Skeletal muscle satellite cell (primary cell): ENCODE data around the gene MYOG.

Experiments used
- H3K27me3 ChIP-seq: 2 replicates; pipeline ENCODE4 v1.7.0; 2013; ENCODE audit warnings: low read length; ENCODE audit not compliant: control insufficient read depth, insufficient read depth
- H3K36me3 ChIP-seq: 2 replicates; pipeline ENCODE4 v1.7.0; 2013; ENCODE audit warnings: mild to moderate bottlenecking, control low read depth, low read length; ENCODE audit not compliant: insufficient read depth
- H3K4me1 ChIP-seq: 2 replicates; pipeline ENCODE4 v1.7.0; 2013; ENCODE audit warnings: low read length; ENCODE audit not compliant: control insufficient read depth, insufficient read depth
- H3K4me2 ChIP-seq: 2 replicates; pipeline ENCODE4 v1.7.0; 2013; ENCODE audit warnings: mild to moderate bottlenecking, low read length
- H3K4me3 ChIP-seq: 2 replicates; pipeline ENCODE4 v1.7.0; 2013; ENCODE audit warnings: low read length
- H3K9ac ChIP-seq: 2 replicates; pipeline ENCODE4 v1.7.0; 2013; ENCODE audit warnings: mild to moderate bottlenecking, low read depth, low read length, moderate library complexity
- H3K9me3 ChIP-seq: replicated peaks from 2 replicates; pipeline ENCODE4 v1.7.0; 2013; ENCODE audit warnings: mild to moderate bottlenecking, control low read depth, low read length

Gene MYOG

GRCh38 chr1:203112475-203112874 lies 26.7 kb upstream of the MYOG start:
- H3K4me2 ChIP-seq: no peak overlapping the region
- peaks cover 4% of the 10 kb centered on the region for H3K4me1 ChIP-seq
- no peak overlapping the region for H3K9ac ChIP-seq
- H3K27me3 ChIP-seq: peaks cover 75% of the 10 kb centered on the region
- no peak overlapping the region for H3K4me3 ChIP-seq
- no peaks in the 10 kb centered on the region for H3K36me3 ChIP-seq
- no peaks in the 10 kb centered on the region for H3K9me3 ChIP-seq

- peaks cover 5% of the 10 kb centered on the region for H3K9me3 ChIP-seq
- H3K27me3 ChIP-seq: peaks cover 35% of the 10 kb centered on the region
- no peak overlapping the region for H3K9ac ChIP-seq
- H3K4me3 ChIP-seq: no peak overlapping the region
- H3K4me1 ChIP-seq: no peaks in the 10 kb centered on the region
- H3K4me2 ChIP-seq: no peak overlapping the region
- no peaks in the 10 kb centered on the region for H3K36me3 ChIP-seq
Observed at GRCh38 chr1:203104789-203105390, 19.1 kb upstream of the MYOG start.

- Histone ChIP-seq H3K9me3 (peaks cover 5% of the 10 kb centered on the region), H3K4me1 (no peaks in the 10 kb centered on the region), H3K4me3 (no peak overlapping the region), H3K4me2 (no peak overlapping the region), H3K27me3 (peaks cover 35% of the 10 kb centered on the region), H3K9ac (no peak overlapping the region), H3K36me3 (no peaks in the 10 kb centered on the region)
Observed at GRCh38 chr1:203103829-203104495, 18.1 kb upstream of the MYOG start.

GRCh38 chr1:203103216-203103615 lies 17.4 kb upstream of the MYOG start:
- Histone ChIP-seq H3K9me3 (peaks cover 5% of the 10 kb centered on the region), H3K4me2 (no peak overlapping the region), H3K9ac (no peak overlapping the region), H3K27me3 (peaks cover 34% of the 10 kb centered on the region), H3K4me1 (no peaks in the 10 kb centered on the region), H3K36me3 (no peaks in the 10 kb centered on the region), H3K4me3 (no peak overlapping the region)

- Histone ChIP-seq H3K4me3 (no peak overlapping the region), H3K9ac (no peak overlapping the region), H3K4me2 (no peak overlapping the region), H3K27me3 (peaks cover 25% of the 10 kb centered on the region), H3K36me3 (no peaks in the 10 kb centered on the region), H3K9me3 (peaks cover 5% of the 10 kb centered on the region), H3K4me1 (no peaks in the 10 kb centered on the region)
Observed at GRCh38 chr1:203101813-203102634, 16.2 kb upstream of the MYOG start.

- H3K4me1 ChIP-seq: no peaks in the 10 kb centered on the region
- H3K36me3 ChIP-seq: no peaks in the 10 kb centered on the region
- H3K4me2 ChIP-seq: no peak overlapping the region
- no peak overlapping the region for H3K9ac ChIP-seq
- no peak overlapping the region for H3K4me3 ChIP-seq
- H3K9me3 ChIP-seq: peaks cover 5% of the 10 kb centered on the region
- peaks cover 26% of the 10 kb centered on the region for H3K27me3 ChIP-seq
Observed at GRCh38 chr1:203100516-203100869, 14.7 kb upstream of the MYOG start.

GRCh38 chr1:203099805-203100515 lies 14.1 kb upstream of the MYOG start:
- H3K4me1 ChIP-seq: no peaks in the 10 kb centered on the region
- H3K36me3 ChIP-seq: no peaks in the 10 kb centered on the region
- H3K27me3 ChIP-seq: peaks cover 27% of the 10 kb centered on the region
- no peak overlapping the region for H3K9ac ChIP-seq
- H3K4me2 ChIP-seq: no peak overlapping the region
- H3K9me3 ChIP-seq: peaks cover 2% of the 10 kb centered on the region
- H3K4me3 ChIP-seq: no peak overlapping the region

- H3K9ac ChIP-seq: no peak overlapping the region
- peaks cover 28% of the 10 kb centered on the region for H3K27me3 ChIP-seq
- no peaks in the 10 kb centered on the region for H3K36me3 ChIP-seq
- no peaks in the 10 kb centered on the region for H3K4me1 ChIP-seq
- no peak overlapping the region for H3K4me3 ChIP-seq
- H3K9me3 ChIP-seq: no peaks in the 10 kb centered on the region
- no peak overlapping the region for H3K4me2 ChIP-seq
Observed at GRCh38 chr1:203098914-203099520, 13.2 kb upstream of the MYOG start.

GRCh38 chr1:203098445-203098844 lies 12.6 kb upstream of the MYOG start:
- Histone ChIP-seq H3K36me3 (no peaks in the 10 kb centered on the region), H3K9me3 (no peaks in the 10 kb centered on the region), H3K27me3 (peaks cover 28% of the 10 kb centered on the region), H3K4me2 (no peak overlapping the region), H3K4me3 (no peak overlapping the region), H3K9ac (no peak overlapping the region), H3K4me1 (no peaks in the 10 kb centered on the region)

- no peaks in the 10 kb centered on the region for H3K9me3 ChIP-seq
- H3K4me1 ChIP-seq: peaks cover 4% of the 10 kb centered on the region
- H3K27me3 ChIP-seq: peaks cover 25% of the 10 kb centered on the region
- H3K36me3 ChIP-seq: no peaks in the 10 kb centered on the region
- no peak overlapping the region for H3K4me2 ChIP-seq
- H3K9ac ChIP-seq: no peak overlapping the region
- H3K4me3 ChIP-seq: no peak overlapping the region
Observed at GRCh38 chr1:203097001-203097400, 11.2 kb upstream of the MYOG start.

- H3K4me3 ChIP-seq: no peak overlapping the region
- H3K4me2 ChIP-seq: no peak overlapping the region
- H3K36me3 ChIP-seq: no peaks in the 10 kb centered on the region
- H3K4me1 ChIP-seq: peaks cover 7% of the 10 kb centered on the region
- peaks cover 25% of the 10 kb centered on the region for H3K27me3 ChIP-seq
- no peak overlapping the region for H3K9ac ChIP-seq
- no peaks in the 10 kb centered on the region for H3K9me3 ChIP-seq
Observed at GRCh38 chr1:203096566-203096965, 10.8 kb upstream of the MYOG start.
